Heart right ventricle (tissue), 16 donors: Measurements from ENCODE around the gene GFRA4. TPM values are rescaled to one million over a fixed set of nuclear protein-coding genes. Genes with fewer than 3 reads are reported as not detected.

Experiments used
- ATAC-seq, 8 donors: fragments of 200-7000 bp; cut with Tn5 transposase; one replicate each; pipeline ENCODE4 v1.9.1; 2020; ENCODE audit warnings: mild to moderate bottlenecking in 8 of 8, moderate library complexity in 8 of 8, moderate number of reproducible peaks in 1 of 8
- DNase-seq, 2 donors: peaks; one replicate each; pipeline ENCODE4 v3.0.0-alpha.2; 2020
- H3K27ac ChIP-seq, 10 donors: fragments of 200-600 bp; sonication (generic) in 2 of 10; one replicate each; pipeline versions ENCODE4 v1.5.0 to v1.8.0; 2020 to 2022; ENCODE audit warnings: mild to moderate bottlenecking in 3 of 10
- H3K27me3 ChIP-seq, 7 donors: fragments of 200-600 bp; one replicate each; pipeline ENCODE4 v1.8.0; 2021 to 2022; ENCODE audit warnings: mild to moderate bottlenecking in 2 of 7
- H3K36me3 ChIP-seq, 9 donors: fragments of 200-600 bp; sonication (generic) in 1 of 9; one replicate each; pipeline versions ENCODE4 v1.5.0 to v1.8.0; 2020 to 2022; ENCODE audit warnings: mild to moderate bottlenecking in 2 of 9
- H3K4me1 ChIP-seq, 9 donors: fragments of 200-600 bp; sonication (generic) in 1 of 9; one replicate each; pipeline versions ENCODE4 v1.5.0 to v1.8.0; 2020 to 2022; ENCODE audit warnings: mild to moderate bottlenecking in 4 of 9
- H3K4me3 ChIP-seq, 10 donors: fragments of 200-600 bp; sonication (generic) in 2 of 10; one replicate each; pipeline versions ENCODE4 v1.5.0 to v1.8.0; 2020 to 2022; ENCODE audit warnings: mild to moderate bottlenecking in 7 of 10, moderate library complexity in 2 of 10
- H3K9me3 ChIP-seq, 11 donors: fragments of 200-600 bp in 10 of 11; sonication (generic) in 2 of 11; one replicate each; pipeline versions ENCODE4 v1.5.0 to v1.8.0; 2013 to 2022; ENCODE audit warnings: mild to moderate bottlenecking in 2 of 11, control low read depth in 1 of 11, moderate library complexity in 1 of 11
- CTCF ChIP-seq, 9 donors: fragments of 200-600 bp; sonication (generic) in 2 of 9; IDR thresholded peaks; one replicate each; pipeline versions ENCODE4 v1.5.0 to v1.8.0; 2021 to 2022; ENCODE audit warnings: antibody characterized with exemption in 9 of 9, mild to moderate bottlenecking in 5 of 9, moderate library complexity in 1 of 9
- WGBS, 2 donors: extraction: QIAGEN DNeasy Blood & Tissue Kit; methylation state at CpG; one replicate each; pipeline ENCODE4 v1.1.7; 2013; ENCODE audit warnings: inconsistent platforms in 1 of 2; 5-methylcytosine and 5-hydroxymethylcytosine counted together
- intact Hi-C, 10 donors: fragments of 100-400 bp; cut with DNase I; formaldehyde crosslinking; loops; one replicate each; pipeline versions ENCODE4 v1.11.1 to v1.14.2; 2022
- polyA plus RNA-seq, 2 donors: library from polyadenylated mRNA; stranded (reverse); fragments of 200-250 nt; gene quantifications; one replicate each; pipeline ENCODE4 v1.2.3, GENCODE V29; 2013
- total RNA-seq, 10 donors: library from RNA; stranded (reverse); fragmentation: NEBNext Ultra II Directional in 3 of 10; extraction: Animal tissue kit (Norgen Biotek cat#: 25700) in 3 of 10; gene quantifications; one replicate each; pipeline versions ENCODE4 v1.2.1 to v1.2.4, GENCODE V29; 2021 to 2023
- donor health status: Arrhythmogenic right ventricular cardiomyopathy.
- donor health status: ischemic (EF 13 %, LVEDD 7.1; RV severe dilation, severe dysfunction).
- donor health status: healthy with polysubstance abuse.
- donor health status: DM: no; HTN: yes; CAD: no.
- donor health status: DM: no; HTN: no; CAD: no.
- donor health status: ischemic (EF 25% LVEDD 6.9; RV normal size, moderate dysfunction).
- donor health status: ischemic (EF 25% LVEDD 5.7; RV mildly dilated, moderate dysfunction).
- donor health status: healthy.
- donor health status: DM: yes; HTN: yes; CAD: no.
- donor health status: Ischemic cardiomyopathy.
- donor health status: ischemic (EF 35%, LVEDD 5.7; RV mildly dilated, moderate dysfunction).
- donor health status: nonischemic (EF 11% LVEDD 7.7; RV severe dilation, severe dysfunction).
- donor health status: DM: yes; HTN: yes; CAD: no.
- donor health status: PGD.
- donor health status: ischemic (EF 29% LVEDD 5.4; RV normal size, mild dysfunction).
- donor health status: nonischemic (EF 23%, LVEDD 6.1; RV moderate dilation, normal function).

The GFRA4 gene
- total and polyA plus RNA-seq, 12 donors, result not detected

GRCh38 chr20:3696745-3697587 lies 33.8 kb upstream of the GFRA4 start:
- Histone ChIP-seq H3K9me3 (peaks cover 0 to 7% (median 0%) of the 10 kb centered on the region in 11 donors), H3K27ac (no peak overlapping the region), H3K36me3 (peaks cover 0 to 44% (median 0%) of the 10 kb centered on the region in 9 donors), H3K27me3 (no peaks in the 10 kb centered on the region), H3K4me3 (no peak overlapping the region), H3K4me1 (no peaks in the 10 kb centered on the region)
- intact Hi-C loops, result no loop called here
- TF ChIP-seq CTCF (IDR thresholded peaks at IDR 0.05), result no peak
- DNase-seq, result no peak
- peak in 2 of 8 donors; percentile 8 to 9 for ATAC-seq
- 87 to 89% methylated on average over 15 of the region's 15 CpGs for WGBS, 2 donors

- Histone ChIP-seq H3K4me1 (no peaks in the 10 kb centered on the region), H3K27ac (no peak overlapping the region), H3K9me3 (peaks cover 0 to 7% (median 0%) of the 10 kb centered on the region in 11 donors), H3K27me3 (no peaks in the 10 kb centered on the region), H3K36me3 (peaks cover 0 to 40% (median 0%) of the 10 kb centered on the region in 9 donors), H3K4me3 (no peak overlapping the region)
- intact Hi-C loops, result no loop called here
- TF ChIP-seq CTCF (IDR thresholded peaks at IDR 0.05), result peak in 4 of 9 donors; percentile 15 to 38 (median 27)
- 95% methylated on average over 1 of the region's 1 CpG for WGBS, 2 donors
- ATAC-seq (no peak), DNase-seq (no peak)
These were observed 33.0 kb upstream of the GFRA4 start for GRCh38 chr20:3696200-3696599.

- Histone ChIP-seq H3K4me3 (no peak overlapping the region), H3K27ac (no peak overlapping the region), H3K4me1 (no peaks in the 10 kb centered on the region), H3K36me3 (peaks cover 0 to 48% (median 0%) of the 10 kb centered on the region in 9 donors), H3K27me3 (no peaks in the 10 kb centered on the region), H3K9me3 (peaks cover 0 to 7% (median 0%) of the 10 kb centered on the region in 11 donors)
- 94 to 98% methylated on average over 5 of the region's 5 CpGs for WGBS, 2 donors
- intact Hi-C loops, result no loop called here
- ATAC-seq, result no peak
- TF ChIP-seq CTCF (IDR thresholded peaks at IDR 0.05), result no peak
- no peak for DNase-seq
These were observed 31.7 kb upstream of the GFRA4 start for GRCh38 chr20:3694864-3695263.

- intact Hi-C loops, result no loop called here
- H3K4me3 ChIP-seq, result no peak overlapping the region
- H3K9me3 ChIP-seq, result peaks cover 0 to 7% (median 0%) of the 10 kb centered on the region in 11 donors
- no peaks in the 10 kb centered on the region for H3K27me3 ChIP-seq
- no peak for TF ChIP-seq CTCF (IDR thresholded peaks at IDR 0.05)
- DNase-seq (no peak), ATAC-seq (no peak)
- 90 to 93% methylated on average over 13 of the region's 13 CpGs for WGBS, 2 donors
- H3K36me3 ChIP-seq, result peaks cover 0 to 53% (median 0%) of the 10 kb centered on the region in 9 donors
- no peaks in the 10 kb centered on the region for H3K4me1 ChIP-seq
- H3K27ac ChIP-seq, result no peak overlapping the region
These were observed 30.2 kb upstream of the GFRA4 start for GRCh38 chr20:3693376-3693775.
